Transverse colon (tissue), 4 donors: Measurements from ENCODE around the gene AIPL1. TPM values are rescaled to one million over a fixed set of nuclear protein-coding genes. Genes with fewer than 3 reads are reported as not detected.

Source experiments
- DNase-seq: peaks from one replicate; pipeline ENCODE4 v3.0.0-alpha.2; 2019
- H3K27ac ChIP-seq, 4 donors: fragments of 200-600 bp; sonication (generic); 2 replicates each; pipeline ENCODE4 v1.5.1; 2016 to 2018; ENCODE audit warnings: inconsistent platforms in 4 of 4
- H3K27me3 ChIP-seq: fragments of 200-600 bp; sonication (generic); 2 replicates; pipeline ENCODE4 v1.5.1; 2017; ENCODE audit warnings: inconsistent platforms
- H3K36me3 ChIP-seq, 4 donors: fragments of 200-600 bp; sonication (generic); 2 replicates each; pipeline ENCODE4 v1.5.1; 2017 to 2019; ENCODE audit warnings: inconsistent platforms in 4 of 4
- H3K4me1 ChIP-seq, 4 donors: fragments of 200-600 bp; sonication (generic); 2 replicates each; pipeline ENCODE4 v1.5.1; 2017 to 2020; ENCODE audit warnings: inconsistent platforms in 4 of 4
- H3K4me3 ChIP-seq, 4 donors: fragments of 200-600 bp; sonication (generic); 1 replicate in 1 of 4; 2 replicates in 3 of 4; pipeline versions ENCODE4 v1.5.1 to v1.6.1; 2017 to 2019; ENCODE audit warnings: inconsistent platforms in 4 of 4
- H3K9me3 ChIP-seq, 2 donors: fragments of 200-600 bp; sonication (generic); 2 replicates each; pipeline ENCODE4 v1.5.1; 2017 to 2019; ENCODE audit warnings: inconsistent platforms in 2 of 2
- EP300 ChIP-seq: sonication (generic); formaldehyde crosslinking; IDR thresholded peaks from one replicate; pipeline ENCODE4 v1.6.1; 2017; ENCODE audit warnings: antibody characterized with exemption, low read depth
- POLR2A ChIP-seq: fragments of 450-650 bp; IDR thresholded peaks from one replicate; pipeline ENCODE4 v1.6.1; 2016; ENCODE audit warnings: antibody characterized with exemption, mild to moderate bottlenecking, moderate library complexity
- POLR2AphosphoS5 ChIP-seq, 3 donors: sonication (generic); formaldehyde crosslinking; IDR thresholded peaks; one replicate each; pipeline ENCODE4 v1.6.1; 2016; ENCODE audit warnings: antibody characterized with exemption in 3 of 3
- WGBS, 2 donors: methylation state at CpG; one replicate each; pipeline ENCODE4 v1.1.5; 2018; ENCODE audit warnings: low coverage in 1 of 2; 5-methylcytosine and 5-hydroxymethylcytosine counted together
- in situ Hi-C, 4 donors: fragments of 200-750 bp; cut with MboI; loops; one replicate each; pipeline versions ENCODE4 v1.15.0 to v1.15.1; 2017; ENCODE audit warnings: low sequenced_read_pairs in 3 of 4, low pct_ligation_motif_present in 1 of 4, low pct_unique_long_range_greater_than_20kb in 1 of 4
- intact Hi-C: fragments of 100-400 bp; cut with DNase I; formaldehyde crosslinking; loops from one replicate; pipeline ENCODE4 v1.15.1; 2023; ENCODE audit warnings: low total_unique reads
- total RNA-seq, 4 donors: library from RNA; depleted of rRNA; stranded (reverse); fragments of >200 nt; gene quantifications; one replicate each; pipeline ENCODE4 v1.1.0, GENCODE V29; 2016
- TF ChIP-seq, protein P1 (sequence below), 5 experiments: fragments of 200-600 bp in 3 of 5; fragments of 450-650 bp in 2 of 5; sonication (generic) in 3 of 5; IDR thresholded peaks; 1 replicate in 2 of 5; 2 replicates in 3 of 5; pipeline ENCODE4 v1.5.1; 2016 to 2017; ENCODE audit warnings: antibody characterized with exemption in 5 of 5, inconsistent platforms in 3 of 5, mild to moderate bottlenecking in 2 of 5, moderate library complexity in 1 of 5

The AIPL1 gene
- total RNA-seq, 4 donors from 2014 or later: not detected

DNA sequence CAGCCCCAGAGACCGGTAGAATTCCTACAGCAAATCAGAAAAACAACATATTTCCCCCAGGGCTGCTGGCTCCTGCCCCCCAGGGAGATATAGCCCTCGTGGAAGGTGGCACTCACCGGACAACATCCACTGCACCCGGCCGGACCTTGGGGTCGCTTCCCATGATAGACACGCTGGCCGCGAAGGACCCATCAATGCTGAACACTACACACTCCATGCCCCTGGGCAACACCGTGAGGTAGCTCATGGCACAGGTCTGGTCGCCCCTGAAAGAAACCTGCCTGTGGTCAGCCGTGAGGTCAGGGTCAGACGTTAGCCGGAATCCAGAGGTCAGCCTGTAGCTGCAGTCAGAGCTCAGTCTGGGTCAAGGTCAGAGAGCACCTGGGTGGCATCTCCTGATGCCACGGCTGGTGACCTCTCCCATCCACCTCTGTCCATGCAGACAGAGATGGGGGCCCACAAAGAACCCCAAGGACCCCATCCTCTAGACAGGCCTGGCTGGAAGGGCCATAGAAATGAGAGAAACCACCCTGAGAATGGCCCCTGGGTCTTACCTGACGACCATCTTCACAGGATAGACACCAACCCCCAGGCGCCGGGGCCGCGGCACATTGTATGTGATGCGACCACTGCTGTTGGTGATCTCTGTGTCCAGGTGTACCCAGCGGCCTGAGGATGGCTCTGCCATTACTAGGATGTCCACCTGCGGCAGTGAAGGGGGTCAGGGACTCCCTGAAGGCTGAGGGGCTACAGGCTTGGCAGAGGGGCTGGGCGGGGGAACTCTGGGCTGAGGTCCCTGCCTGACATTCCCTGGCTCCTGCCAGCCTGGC, 28.9 kb upstream of the AIPL1 start:
- 89% methylated on average over 24 of the region's 24 CpGs; no CpG with 5 or more reads in 1 of the 2 donors for WGBS, 2 donors
- H3K9me3 ChIP-seq: no peaks in the 10 kb centered on the region
- H3K4me1 ChIP-seq: no peaks in the 10 kb centered on the region
- in situ Hi-C loops: loop anchor here in 3 of 4 donors (25.0 kb wide), 1 partner anchor 173 kb away; the partner anchor contains the start of genes KIAA0753 (in 3 of the 3) and TXNDC17 (in 3 of the 3)
- TF ChIP-seq POLR2A (no peak), POLR2AphosphoS5 (IDR thresholded peaks at IDR 0.05) (no peak), EP300 (no peak)
- TF ChIP-seq, protein P1, sequence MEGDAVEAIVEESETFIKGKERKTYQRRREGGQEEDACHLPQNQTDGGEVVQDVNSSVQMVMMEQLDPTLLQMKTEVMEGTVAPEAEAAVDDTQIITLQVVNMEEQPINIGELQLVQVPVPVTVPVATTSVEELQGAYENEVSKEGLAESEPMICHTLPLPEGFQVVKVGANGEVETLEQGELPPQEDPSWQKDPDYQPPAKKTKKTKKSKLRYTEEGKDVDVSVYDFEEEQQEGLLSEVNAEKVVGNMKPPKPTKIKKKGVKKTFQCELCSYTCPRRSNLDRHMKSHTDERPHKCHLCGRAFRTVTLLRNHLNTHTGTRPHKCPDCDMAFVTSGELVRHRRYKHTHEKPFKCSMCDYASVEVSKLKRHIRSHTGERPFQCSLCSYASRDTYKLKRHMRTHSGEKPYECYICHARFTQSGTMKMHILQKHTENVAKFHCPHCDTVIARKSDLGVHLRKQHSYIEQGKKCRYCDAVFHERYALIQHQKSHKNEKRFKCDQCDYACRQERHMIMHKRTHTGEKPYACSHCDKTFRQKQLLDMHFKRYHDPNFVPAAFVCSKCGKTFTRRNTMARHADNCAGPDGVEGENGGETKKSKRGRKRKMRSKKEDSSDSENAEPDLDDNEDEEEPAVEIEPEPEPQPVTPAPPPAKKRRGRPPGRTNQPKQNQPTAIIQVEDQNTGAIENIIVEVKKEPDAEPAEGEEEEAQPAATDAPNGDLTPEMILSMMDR (IDR thresholded peaks at IDR 0.05): no peak
- DNase-seq: no peak
- no peaks in the 10 kb centered on the region for H3K27me3 ChIP-seq
- intact Hi-C loops: no loop called here
- no peak overlapping the region for H3K27ac ChIP-seq
- H3K36me3 ChIP-seq: no peaks in the 10 kb centered on the region
- no peak overlapping the region for H3K4me3 ChIP-seq

DNA sequence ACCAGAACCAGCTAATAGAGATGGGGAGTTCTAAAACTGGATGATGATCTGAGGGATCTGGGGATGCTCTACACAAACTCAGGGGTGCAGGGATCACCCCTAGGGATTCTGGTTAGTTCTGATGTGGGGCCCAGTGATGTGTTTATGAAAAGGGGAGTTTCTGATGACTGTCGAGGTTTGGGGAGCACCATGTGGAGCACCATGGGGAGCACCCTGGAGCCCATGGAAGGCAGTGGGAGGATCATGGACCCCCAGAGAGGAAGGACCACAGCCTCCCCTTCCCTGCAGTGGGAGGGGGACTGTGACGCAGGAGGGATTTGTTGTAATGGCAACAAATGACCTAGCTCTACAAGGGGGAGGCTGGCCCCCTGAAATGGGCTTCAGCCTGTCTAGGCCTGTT, 27.8 kb upstream of the AIPL1 start:
- no peak overlapping the region for H3K4me3 ChIP-seq
- WGBS, 2 donors: 89% methylated on average over 2 of the region's 2 CpGs; no CpG with 5 or more reads in 1 of the 2 donors
- H3K4me1 ChIP-seq: peaks cover 0 to 8% (median 4%) of the 10 kb centered on the region in 4 donors
- TF ChIP-seq POLR2A (no peak), POLR2AphosphoS5 (IDR thresholded peaks at IDR 0.05) (no peak), EP300 (no peak)
- TF ChIP-seq, protein P1 (IDR thresholded peaks at IDR 0.05): no peak
- DNase-seq: no peak
- in situ Hi-C loops (loop anchor here in 3 of 4 donors (25.0 kb wide), 1 partner anchor 175 kb away; the partner anchor contains the start of genes KIAA0753 (in 3 of the 3) and TXNDC17 (in 3 of the 3)), intact Hi-C loops (no loop called here)
- H3K27me3 ChIP-seq: no peaks in the 10 kb centered on the region
- H3K9me3 ChIP-seq: no peaks in the 10 kb centered on the region
- no peaks in the 10 kb centered on the region for H3K36me3 ChIP-seq
- H3K27ac ChIP-seq: no peak overlapping the region

DNA sequence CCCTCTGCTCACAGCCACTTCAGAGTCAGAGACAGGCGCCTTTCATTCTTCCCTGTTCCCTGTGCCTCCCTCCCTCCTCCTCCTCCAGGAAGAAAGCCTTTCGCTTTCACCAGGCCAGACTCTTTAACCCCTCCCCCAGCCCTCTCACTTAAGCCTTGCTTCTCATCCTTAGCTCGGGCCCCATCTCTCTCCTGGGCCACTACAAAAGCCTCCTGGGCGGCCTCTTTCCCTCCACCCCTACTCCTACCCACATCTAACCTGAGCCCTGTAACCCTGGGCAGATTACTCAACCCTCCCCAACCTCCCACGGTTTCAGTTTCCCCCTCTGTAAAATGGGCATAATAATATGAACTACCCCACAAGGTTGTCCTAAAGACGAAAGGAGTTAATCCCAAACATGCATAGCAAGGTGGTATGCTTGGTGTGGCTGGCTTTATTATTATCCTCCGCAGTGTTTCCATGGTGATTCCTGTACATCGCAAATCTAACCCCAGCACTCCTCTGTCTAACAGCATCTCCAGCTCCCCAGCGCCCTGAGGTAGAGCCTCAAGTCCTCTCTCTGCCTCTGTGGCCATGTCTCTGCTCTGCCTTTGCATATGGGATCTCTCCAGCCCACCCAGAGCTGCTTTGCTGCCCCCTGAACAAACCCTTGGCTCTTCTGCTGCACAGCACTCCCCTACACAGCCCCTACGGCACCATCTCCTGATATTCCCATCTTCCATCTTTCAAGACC, 27.0 kb upstream of the AIPL1 start:
- in situ Hi-C loops: loop anchor here in 3 of 4 donors (25.0 kb wide), 1 partner anchor 175 kb away; the partner anchor contains the start of genes KIAA0753 (in 3 of the 3) and TXNDC17 (in 3 of the 3)
- no peak overlapping the region for H3K4me3 ChIP-seq
- H3K9me3 ChIP-seq: no peaks in the 10 kb centered on the region
- H3K27ac ChIP-seq: no peak overlapping the region
- no peak for DNase-seq
- no peaks in the 10 kb centered on the region for H3K27me3 ChIP-seq
- H3K4me1 ChIP-seq: peaks cover 0 to 14% (median 11%) of the 10 kb centered on the region in 4 donors
- TF ChIP-seq POLR2A: no peak
- TF ChIP-seq POLR2AphosphoS5 (IDR thresholded peaks at IDR 0.05): no peak
- TF ChIP-seq EP300: no peak
- TF ChIP-seq, protein P1 (IDR thresholded peaks at IDR 0.05): no peak
- intact Hi-C loops: no loop called here
- H3K36me3 ChIP-seq: no peaks in the 10 kb centered on the region
- WGBS, 2 donors: 71 to 83% methylated on average over 9 to 10 of the region's 10 CpGs

DNA sequence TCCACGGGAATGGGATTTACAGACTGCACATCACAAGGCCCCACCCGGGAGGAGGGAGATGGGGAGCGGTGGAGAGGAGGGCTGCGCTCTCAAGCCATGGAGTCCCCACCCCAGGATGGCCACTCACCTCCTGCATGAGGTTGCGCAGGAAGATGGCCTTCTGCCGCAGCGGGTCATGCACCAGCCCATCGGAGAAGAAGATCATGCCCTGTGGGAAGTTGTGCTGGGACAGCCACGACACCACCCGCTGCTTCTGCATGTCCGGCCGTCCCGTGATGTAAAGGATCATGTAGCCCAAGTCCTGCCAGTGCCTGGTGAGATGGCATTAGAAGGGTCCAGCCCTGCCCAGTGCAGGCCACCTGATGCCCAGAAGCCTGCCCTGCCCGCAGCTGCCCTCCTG, 26.3 kb upstream of the AIPL1 start:
- Histone ChIP-seq H3K9me3 (no peaks in the 10 kb centered on the region), H3K36me3 (no peaks in the 10 kb centered on the region), H3K4me1 (peaks cover 0 to 14% (median 13%) of the 10 kb centered on the region in 4 donors), H3K27me3 (no peaks in the 10 kb centered on the region), H3K4me3 (no peak overlapping the region), H3K27ac (no peak overlapping the region)
- 92% methylated on average over 12 of the region's 14 CpGs; no CpG with 5 or more reads in 1 of the 2 donors for WGBS, 2 donors
- DNase-seq: no peak
- TF ChIP-seq POLR2A (no peak), EP300 (no peak), POLR2AphosphoS5 (IDR thresholded peaks at IDR 0.05) (no peak)
- TF ChIP-seq, protein P1 (IDR thresholded peaks at IDR 0.05): no peak
- in situ Hi-C loops (loop anchor here in 3 of 4 donors (25.0 kb wide), 1 partner anchor 176 kb away; the partner anchor contains the start of genes KIAA0753 (in 3 of the 3) and TXNDC17 (in 3 of the 3)), intact Hi-C loops (no loop called here)
